ENCODE data around the gene KRABD2.

GRCh38 chr17:8345951-8346665 lies 30.4 kb downstream of the KRABD2 start:
- TF ChIP-seq EED (IDR thresholded peaks at IDR 0.05; ENCODE audit: low read depth) (no peak), CTCF (IDR thresholded peaks at IDR 0.05 in 2 of 3, conservative IDR thresholded peaks at IDR 0.05 in 1 of 3; ENCODE audit: control insufficient read depth in 2 of 3, extremely low read depth in 1 of 3, insufficient read depth in 1 of 3, low read depth in 3 of 3, low read length in 3 of 3) (no peak), POLR2A (IDR thresholded peaks at IDR 0.05; ENCODE audit: low read depth, low read length) (no peak)

Measured in GM12878 (cell line).